Esophagus muscularis mucosa (tissue), 4 donors: ENCODE results near the gene CLEC16A. TPM values are rescaled to one million over a fixed set of nuclear protein-coding genes. Genes with fewer than 3 reads are reported as not detected.
"Not testable (repeated sequence)": the region's sequence is repeated elsewhere in the genome, so short reads cannot be mapped to it uniquely, and the experiment has no call there.

Source experiments
- DNase-seq: peaks from one replicate; pipeline ENCODE4 v3.0.0-alpha.2; 2017; ENCODE audit errors: extremely low spot score
- H3K27ac ChIP-seq, 4 donors: fragments of 200-600 bp; sonication (generic); replicated peaks in 1 of 4; 1 replicate in 3 of 4; 2 replicates in 1 of 4; pipeline ENCODE4 v1.5.1; 2016 to 2019; ENCODE audit warnings: mild to moderate bottlenecking in 1 of 4
- H3K27me3 ChIP-seq, 4 donors: fragments of 200-600 bp; sonication (generic); one replicate each; pipeline versions ENCODE4 v1.5.1 to v1.6.0; 2016 to 2019
- H3K36me3 ChIP-seq, 4 donors: fragments of 200-600 bp; sonication (generic); one replicate each; pipeline ENCODE4 v1.5.1; 2016 to 2019
- H3K4me1 ChIP-seq, 4 donors: fragments of 200-600 bp; sonication (generic); one replicate each; pipeline ENCODE4 v1.5.1; 2016 to 2019
- H3K4me3 ChIP-seq, 4 donors: fragments of 200-600 bp; sonication (generic); 1 replicate in 2 of 4; 2 replicates in 2 of 4; pipeline ENCODE4 v1.5.1; 2016 to 2019; ENCODE audit warnings: mild to moderate bottlenecking in 4 of 4, moderate library complexity in 1 of 4
- H3K9me3 ChIP-seq, 4 donors: fragments of 200-600 bp; sonication (generic); 1 replicate in 3 of 4; 2 replicates in 1 of 4; pipeline ENCODE4 v1.5.1; 2016 to 2019
- CTCF ChIP-seq, 3 experiments: fragments of 200-600 bp in 2 of 3; fragments of 450-650 bp in 1 of 3; sonication (generic) in 2 of 3; IDR thresholded peaks; one replicate each; pipeline ENCODE4 v1.5.1; 2017 to 2019; ENCODE audit warnings: antibody characterized with exemption in 3 of 3, mild to moderate bottlenecking in 2 of 3, moderate library complexity in 1 of 3
- EP300 ChIP-seq: sonication (generic); formaldehyde crosslinking; IDR thresholded peaks from one replicate; pipeline ENCODE4 v1.6.1; 2017; ENCODE audit warnings: antibody characterized with exemption
- POLR2A ChIP-seq: fragments of 450-650 bp; IDR thresholded peaks from one replicate; pipeline ENCODE4 v1.6.1; 2017; ENCODE audit warnings: antibody characterized with exemption, moderate library complexity, mild to moderate bottlenecking, low read depth
- POLR2AphosphoS5 ChIP-seq, 2 donors: sonication (generic); formaldehyde crosslinking; IDR thresholded peaks; one replicate each; pipeline ENCODE4 v1.6.1; 2017; ENCODE audit warnings: antibody characterized with exemption in 2 of 2
- WGBS: methylation state at CpG from one replicate; pipeline ENCODE4 v1.1.5; 2018; 5-methylcytosine and 5-hydroxymethylcytosine counted together
- intact Hi-C: fragments of 100-400 bp; cut with DNase I; formaldehyde crosslinking; loops from one replicate; pipeline ENCODE4 v1.15.1; 2023
- total RNA-seq, 4 donors: library from RNA; depleted of rRNA; stranded (reverse); fragments of >200 nt; gene quantifications; one replicate each; pipeline versions ENCODE4 v1.1.0 to v1.2.1, GENCODE V29; 2016

The CLEC16A gene
- total RNA-seq, 4 donors from 2014 or later: 22.3 to 34.7 (median 29.2) TPM

DNA sequence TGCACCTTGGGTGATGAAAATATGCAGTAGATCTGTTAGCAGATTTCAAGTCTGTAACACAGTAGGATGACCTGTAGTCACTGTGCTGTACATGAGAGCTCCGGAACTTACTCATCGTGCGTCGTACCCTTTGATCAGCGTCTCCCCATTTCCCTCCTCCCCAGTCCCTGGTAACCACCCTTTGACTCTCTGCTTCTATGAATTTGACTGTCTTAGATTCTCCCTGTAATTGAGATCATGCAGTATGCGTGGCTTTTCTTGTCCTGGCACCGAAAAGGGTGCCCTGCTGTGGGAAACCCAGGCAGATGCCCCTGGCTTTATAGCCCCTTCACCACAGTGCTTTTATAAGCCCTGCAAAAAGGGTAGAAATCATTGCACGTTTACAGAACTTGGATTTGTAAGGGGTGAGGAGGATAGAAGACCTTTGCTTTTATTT is 20.5 kb downstream of the CLEC16A start:
- Histone ChIP-seq H3K27me3 (no peaks in the 10 kb centered on the region), H3K27ac (no peak overlapping the region), H3K9me3 (no peaks in the 10 kb centered on the region), H3K4me1 (peaks cover 7 to 23% (median 13%) of the 10 kb centered on the region in 4 donors), H3K4me3 (no peak overlapping the region), H3K36me3 (peaks cover 12 to 56% (median 29%) of the 10 kb centered on the region in 4 donors)
- 89% methylated on average over 8 of the region's 8 CpGs for WGBS
- DNase-seq: no peak
- intact Hi-C loops: loop anchor here (5.0 kb wide), 2 partner anchors 192 to 392 kb away; no protein-coding TSS in a partner anchor
- no peak for TF ChIP-seq EP300
- no peak for TF ChIP-seq POLR2A
- no peak for TF ChIP-seq POLR2AphosphoS5 (IDR thresholded peaks at IDR 0.05)
- TF ChIP-seq CTCF (IDR thresholded peaks at IDR 0.05): no peak

DNA sequence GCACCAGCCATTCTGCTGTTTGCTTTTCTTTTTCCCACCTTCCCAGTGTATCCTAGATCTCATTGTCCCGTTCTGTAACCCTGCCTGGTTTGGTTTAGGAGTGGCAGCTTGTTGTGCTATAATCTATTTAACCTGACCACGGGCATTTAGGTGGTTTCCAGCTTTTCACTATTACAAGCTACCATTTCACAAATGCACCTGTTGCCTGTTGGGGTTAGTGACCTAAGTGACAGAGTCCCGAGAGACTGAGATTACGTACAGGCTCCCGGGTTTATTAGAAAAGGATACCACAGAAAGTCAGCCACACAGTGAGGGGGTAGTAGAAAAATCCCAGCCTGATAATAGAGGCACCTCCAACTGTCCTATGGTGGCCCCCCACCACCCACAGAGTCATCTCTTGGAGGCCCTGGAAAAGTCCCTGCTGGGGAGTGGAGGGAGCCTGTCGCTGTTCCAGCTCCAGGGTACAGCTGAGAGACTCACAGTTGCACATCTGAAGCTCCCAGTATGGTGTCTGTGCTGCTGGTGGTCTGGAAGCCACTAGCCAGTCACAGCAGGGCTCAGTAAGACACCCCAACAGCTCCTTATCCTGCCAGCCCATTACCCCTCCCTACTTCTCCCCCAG is 21.2 kb downstream of the CLEC16A start:
- no peaks in the 10 kb centered on the region for H3K27me3 ChIP-seq
- DNase-seq: no peak
- no peak overlapping the region for H3K27ac ChIP-seq
- H3K9me3 ChIP-seq: no peaks in the 10 kb centered on the region
- no peak overlapping the region for H3K4me3 ChIP-seq
- no peak for TF ChIP-seq POLR2A
- TF ChIP-seq POLR2AphosphoS5 (IDR thresholded peaks at IDR 0.05): no peak
- TF ChIP-seq EP300: no peak
- no peak for TF ChIP-seq CTCF (IDR thresholded peaks at IDR 0.05)
- peaks cover 7 to 20% (median 13%) of the 10 kb centered on the region in 4 donors for H3K4me1 ChIP-seq
- H3K36me3 ChIP-seq: peaks cover 12 to 63% (median 34%) of the 10 kb centered on the region in 4 donors
- intact Hi-C loops: loop anchor here (5.0 kb wide), 1 partner anchor 192 kb away; no protein-coding TSS in a partner anchor
- WGBS: 91% methylated on average over 5 of the region's 6 CpGs

GRCh38 chr16:10966129-10966528 is 21.8 kb downstream of the CLEC16A start:
- intact Hi-C loops: loop anchor here (5.0 kb wide), 1 partner anchor 191 kb away; no protein-coding TSS in a partner anchor
- WGBS: 92% methylated on average over 5 of the region's 5 CpGs
- H3K9me3 ChIP-seq: no peaks in the 10 kb centered on the region

DNA sequence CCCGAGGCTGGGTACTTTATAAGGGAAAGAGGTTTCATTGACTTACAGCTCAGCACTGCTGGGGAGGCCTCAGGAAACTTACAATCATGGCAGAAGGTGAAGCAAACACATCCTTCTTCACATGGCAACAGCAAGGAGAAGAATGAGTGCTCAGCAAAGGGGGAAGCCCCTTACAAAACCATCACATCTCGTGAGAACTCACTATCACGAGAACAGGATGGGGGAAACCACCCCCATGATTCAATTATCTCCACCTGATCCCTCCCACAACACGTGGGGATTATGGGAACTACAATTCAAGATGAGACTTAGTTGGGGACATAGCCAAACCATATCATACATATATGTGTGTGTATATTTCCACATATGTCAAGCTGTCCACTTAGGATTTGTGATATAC is 22.2 kb downstream of the CLEC16A start:
- not testable (repeated sequence) for H3K27ac ChIP-seq, H3K4me3 ChIP-seq, H3K27me3 ChIP-seq, DNase-seq, H3K9me3 ChIP-seq
- peaks cover 12 to 67% (median 41%) of the 10 kb centered on the region in 4 donors for H3K36me3 ChIP-seq
- intact Hi-C loops: loop anchor here (5.0 kb wide), 1 partner anchor 191 kb away; no protein-coding TSS in a partner anchor
- WGBS: 55% methylated on average over 4 of the region's 4 CpGs
- peaks cover 9 to 18% (median 10%) of the 10 kb centered on the region in 4 donors for H3K4me1 ChIP-seq

More at GRCh38 chr16:10966129-10966528, 21.8 kb downstream of the CLEC16A start:
- Histone ChIP-seq H3K4me3 (no peak overlapping the region), H3K27me3 (no peaks in the 10 kb centered on the region), H3K36me3 (peaks cover 12 to 69% (median 39%) of the 10 kb centered on the region in 4 donors), H3K27ac (no peak overlapping the region), H3K4me1 (peaks cover 7 to 18% (median 12%) of the 10 kb centered on the region in 4 donors)
- no peak for TF ChIP-seq EP300
- no peak for TF ChIP-seq POLR2A
- TF ChIP-seq POLR2AphosphoS5 (IDR thresholded peaks at IDR 0.05): no peak
- no peak for TF ChIP-seq CTCF (IDR thresholded peaks at IDR 0.05)
- no peak for DNase-seq

DNA sequence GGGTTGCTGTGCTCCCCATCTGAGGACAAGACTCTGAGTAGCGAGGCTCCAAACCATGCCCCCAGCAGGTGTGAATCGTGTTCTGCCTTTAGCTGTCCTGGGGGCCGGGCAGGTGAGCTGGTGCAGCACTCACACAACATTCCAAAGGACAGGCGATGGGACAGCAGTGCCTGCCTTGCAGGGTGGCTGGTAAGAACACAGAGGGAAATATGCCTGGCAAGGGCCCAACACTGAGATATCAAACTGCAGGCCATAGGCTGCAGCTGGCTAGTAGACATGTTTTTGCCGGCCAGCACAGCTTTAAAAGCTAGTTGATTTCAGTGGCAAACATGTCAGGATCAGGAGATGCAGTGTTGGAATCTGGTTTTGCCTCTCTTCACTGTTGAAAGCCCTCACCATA is 23.6 kb downstream of the CLEC16A start:
- no peak overlapping the region for H3K27ac ChIP-seq

More for the DNA sequence above, 23.6 kb downstream of the CLEC16A start:
- TF ChIP-seq POLR2A (no peak), POLR2AphosphoS5 (IDR thresholded peaks at IDR 0.05) (no peak), EP300 (no peak), CTCF (IDR thresholded peaks at IDR 0.05) (no peak)
- intact Hi-C loops: loop anchor here (5.0 kb wide), 1 partner anchor 189 kb away; no protein-coding TSS in a partner anchor
- DNase-seq: no peak
- peaks cover 4 to 65% (median 39%) of the 10 kb centered on the region in 4 donors for H3K36me3 ChIP-seq
- no CpG with 5 or more reads among the region's 5 CpGs for whole genome bisulfite sequencing
- no peaks in the 10 kb centered on the region for H3K9me3 ChIP-seq
- H3K27me3 ChIP-seq: no peaks in the 10 kb centered on the region
- no peak overlapping the region for H3K4me3 ChIP-seq
- H3K4me1 ChIP-seq: peaks cover 14 to 22% (median 16%) of the 10 kb centered on the region in 4 donors
